ENCODE measurements around the gene ALKBH3.

ALKBH3 gene

GRCh38 chr11:43905813-43906241 lies 25.2 kb downstream of the ALKBH3 start:
- Histone ChIP-seq H4K20me1 (ENCODE audit: insufficient read depth, low read length) (no peaks in the 10 kb centered on the region), H3K79me2 (ENCODE audit: insufficient read depth, low read length) (no peaks in the 10 kb centered on the region), H3K4me1 (ENCODE audit: insufficient read depth, low read length) (no peaks in the 10 kb centered on the region), H3K9ac (ENCODE audit: low read depth, low read length) (no peak overlapping the region), H3K36me3 (ENCODE audit: insufficient read depth, low read length) (peaks cover 8% of the 10 kb centered on the region; the same call in 1 of the 2 replicates), H3K27me3 (ENCODE audit: insufficient read depth, low read length, poor library complexity) (no peaks in the 10 kb centered on the region), H3K4me3 (ENCODE audit: low read depth in 1 of 2, low read length in 2 of 2) (no peak overlapping the region), H3K27ac (ENCODE audit: low read length) (no peak overlapping the region), H3K4me2 (ENCODE audit: insufficient read depth, low read length) (no peak overlapping the region), H3K9me3 (ENCODE audit: insufficient read depth, low read length, severe bottlenecking) (no peaks in the 10 kb centered on the region), H2AFZ (ENCODE audit: low read depth, low read length) (no peak overlapping the region)
- ATAC-seq (ENCODE audit: insufficient read depth, low read depth): no peak
- no peak for TF ChIP-seq CTCF (IDR thresholded peaks at IDR 0.05; ENCODE audit: borderline replicate concordance, extremely low read depth, low read length, poor library complexity, severe bottlenecking)
- no peak for TF ChIP-seq EZH2 (IDR thresholded peaks at IDR 0.05; ENCODE audit: borderline replicate concordance, low read depth, low read length, severe bottlenecking)
- no peak for DNase-seq

- Histone ChIP-seq H3K4me2 (ENCODE audit: insufficient read depth, low read length) (no peak overlapping the region), H2AFZ (ENCODE audit: low read depth, low read length) (no peak overlapping the region), H3K4me1 (ENCODE audit: insufficient read depth, low read length) (no peaks in the 10 kb centered on the region), H3K27ac (ENCODE audit: low read length) (no peak overlapping the region), H3K36me3 (ENCODE audit: insufficient read depth, low read length) (peaks cover 7% of the 10 kb centered on the region; the same call in 1 of the 2 replicates), H3K9me3 (ENCODE audit: insufficient read depth, low read length, severe bottlenecking) (no peaks in the 10 kb centered on the region), H3K79me2 (ENCODE audit: insufficient read depth, low read length) (no peaks in the 10 kb centered on the region), H3K27me3 (ENCODE audit: insufficient read depth, low read length, poor library complexity) (no peaks in the 10 kb centered on the region), H3K4me3 (ENCODE audit: low read depth in 1 of 2, low read length in 2 of 2) (no peak overlapping the region), H4K20me1 (ENCODE audit: insufficient read depth, low read length) (no peaks in the 10 kb centered on the region), H3K9ac (ENCODE audit: low read depth, low read length) (no peak overlapping the region)
- TF ChIP-seq CTCF (IDR thresholded peaks at IDR 0.05; ENCODE audit: borderline replicate concordance, extremely low read depth, low read length, poor library complexity, severe bottlenecking) (no peak), EZH2 (IDR thresholded peaks at IDR 0.05; ENCODE audit: borderline replicate concordance, low read depth, low read length, severe bottlenecking) (no peak)
- ATAC-seq (ENCODE audit: insufficient read depth, low read depth) (no peak), DNase-seq (no peak)
These were observed 26.7 kb downstream of the ALKBH3 start for GRCh38 chr11:43907028-43907975.

GRCh38 chr11:43908191-43908590 lies 27.6 kb downstream of the ALKBH3 start:
- Histone ChIP-seq H3K4me2 (ENCODE audit: insufficient read depth, low read length) (no peak overlapping the region), H3K4me3 (ENCODE audit: low read depth in 1 of 2, low read length in 2 of 2) (no peak overlapping the region)

More at GRCh38 chr11:43908191-43908590, 27.6 kb downstream of the ALKBH3 start:
- Histone ChIP-seq H3K27me3 (ENCODE audit: insufficient read depth, low read length, poor library complexity) (no peaks in the 10 kb centered on the region), H3K36me3 (ENCODE audit: insufficient read depth, low read length) (peaks cover 7% of the 10 kb centered on the region; the same call in 1 of the 2 replicates), H2AFZ (ENCODE audit: low read depth, low read length) (no peak overlapping the region), H3K9me3 (ENCODE audit: insufficient read depth, low read length, severe bottlenecking) (no peaks in the 10 kb centered on the region), H3K79me2 (ENCODE audit: insufficient read depth, low read length) (no peaks in the 10 kb centered on the region), H3K9ac (ENCODE audit: low read depth, low read length) (no peak overlapping the region), H3K4me1 (ENCODE audit: insufficient read depth, low read length) (no peaks in the 10 kb centered on the region), H3K27ac (ENCODE audit: low read length) (no peak overlapping the region), H4K20me1 (ENCODE audit: insufficient read depth, low read length) (no peaks in the 10 kb centered on the region)
- DNase-seq: no peak
- TF ChIP-seq EZH2 (IDR thresholded peaks at IDR 0.05; ENCODE audit: borderline replicate concordance, low read depth, low read length, severe bottlenecking): no peak
- no peak for TF ChIP-seq CTCF (IDR thresholded peaks at IDR 0.05; ENCODE audit: borderline replicate concordance, extremely low read depth, low read length, poor library complexity, severe bottlenecking)
- ATAC-seq (ENCODE audit: insufficient read depth, low read depth): no peak

Data from DND-41 (cell line).